GM23248 (cell line): ENCODE results near the gene ADAM10. TPM values are rescaled to one million over a fixed set of nuclear protein-coding genes. Genes with fewer than 3 reads are reported as not detected.

Source experiments
- DNase-seq: peaks from one replicate; pipeline ENCODE4 v3.0.0-alpha.2; 2015
- H2AFZ ChIP-seq: fragments of 200-600 bp; sonication (generic); 2 replicates; pipeline ENCODE4 v1.6.1; 2016; ENCODE audit warnings: antibody characterized with exemption
- H3F3A ChIP-seq: fragments of 200-600 bp; sonication (generic); 2 replicates; pipeline ENCODE4 v1.6.1; 2016; ENCODE audit warnings: mild to moderate bottlenecking, antibody characterized with exemption, mixed run types; ENCODE audit not compliant: insufficient read depth
- H3K27ac ChIP-seq: fragments of 200-600 bp; sonication (generic); 2 replicates; pipeline ENCODE4 v1.5.1; 2016; ENCODE audit warnings: mild to moderate bottlenecking
- H3K27me3 ChIP-seq: fragments of 200-600 bp; sonication (generic); replicated peaks from 2 replicates; pipeline ENCODE4 v1.6.1; 2016; ENCODE audit warnings: mild to moderate bottlenecking; ENCODE audit not compliant: insufficient read depth
- H3K36me3 ChIP-seq: fragments of 200-600 bp; sonication (generic); 2 replicates; pipeline ENCODE4 v1.6.1; 2016; ENCODE audit warnings: low read depth, mild to moderate bottlenecking
- H3K4me1 ChIP-seq: fragments of 200-600 bp; sonication (generic); 2 replicates; pipeline ENCODE4 v1.6.1; 2016; ENCODE audit warnings: mild to moderate bottlenecking; ENCODE audit not compliant: insufficient read depth
- H3K4me2 ChIP-seq: fragments of 200-600 bp; sonication (generic); one replicate; pipeline ENCODE4 v1.6.1; 2016; ENCODE audit warnings: mild to moderate bottlenecking; ENCODE audit not compliant: unreplicated experiment
- H3K4me3 ChIP-seq: fragments of 200-600 bp; sonication (generic); 2 replicates; pipeline ENCODE4 v1.5.1; 2016; ENCODE audit warnings: mild to moderate bottlenecking
- H3K79me2 ChIP-seq: fragments of 200-600 bp; sonication (generic); 2 replicates; pipeline ENCODE4 v1.6.1; 2016; ENCODE audit warnings: mild to moderate bottlenecking; ENCODE audit not compliant: insufficient read depth
- H3K9ac ChIP-seq: fragments of 200-600 bp; sonication (generic); 2 replicates; pipeline ENCODE4 v1.6.1; 2016; ENCODE audit warnings: mild to moderate bottlenecking
- H3K9me2 ChIP-seq: fragments of 200-600 bp; sonication (generic); 2 replicates; pipeline ENCODE4 v1.6.1; 2016; ENCODE audit warnings: mixed run types, mild to moderate bottlenecking, moderate library complexity; ENCODE audit not compliant: insufficient read depth
- H3K9me3 ChIP-seq: fragments of 200-600 bp; sonication (generic); one replicate; pipeline ENCODE4 v1.6.1; 2017; ENCODE audit warnings: low read depth
- H4K20me1 ChIP-seq: fragments of 200-600 bp; sonication (generic); 2 replicates; pipeline ENCODE4 v1.6.0; 2016; ENCODE audit not compliant: insufficient read depth
- EZH2 ChIP-seq: fragments of 200-600 bp; sonication (generic); IDR thresholded peaks from 2 replicates; pipeline ENCODE4 v1.6.1; 2018; ENCODE audit warnings: antibody characterized with exemption, mild to moderate bottlenecking; ENCODE audit not compliant: insufficient read depth, poor library complexity, severe bottlenecking
- EZH2phosphoT487 ChIP-seq: fragments of 200-600 bp; sonication (generic); IDR thresholded peaks from 2 replicates; pipeline ENCODE4 v1.6.1; 2018; ENCODE audit warnings: antibody characterized with exemption, moderate library complexity, mild to moderate bottlenecking, low read depth; ENCODE audit not compliant: insufficient read depth
- WGBS, 2 experiments: methylation state at CpG; one replicate each; pipeline ENCODE4 v1.1.6; 2015 to 2017; ENCODE audit warnings: low lambda C conversion rate in 2 of 2, low coverage in 1 of 2; ENCODE audit errors: missing lambda C conversion rate in 2 of 2; 5-methylcytosine and 5-hydroxymethylcytosine counted together
- in situ Hi-C: fragments of 300-500 bp; cut with MboI; formaldehyde crosslinking; loops from 2 replicates; pipeline ENCODE4 v1.15.0; 2020
- polyA plus RNA-seq: library from polyadenylated mRNA; unstranded; fragments of >200 nt; fragmentation: Nextera tagmentation; extraction: Ambion mirVana; gene quantifications from 2 replicates; pipeline ENCODE4 v1.2.1, GENCODE V29; 2016
- total RNA-seq: library from RNA; depleted of rRNA; stranded (reverse); fragments of >200 nt; shearing (Covaris generic); gene quantifications from 2 replicates; pipeline ENCODE4 v1.2.3, GENCODE V29; 2014

The ADAM10 gene
- total and polyA plus RNA-seq, 2 experiments from 2014 or later = 171 to 190 TPM

DNA sequence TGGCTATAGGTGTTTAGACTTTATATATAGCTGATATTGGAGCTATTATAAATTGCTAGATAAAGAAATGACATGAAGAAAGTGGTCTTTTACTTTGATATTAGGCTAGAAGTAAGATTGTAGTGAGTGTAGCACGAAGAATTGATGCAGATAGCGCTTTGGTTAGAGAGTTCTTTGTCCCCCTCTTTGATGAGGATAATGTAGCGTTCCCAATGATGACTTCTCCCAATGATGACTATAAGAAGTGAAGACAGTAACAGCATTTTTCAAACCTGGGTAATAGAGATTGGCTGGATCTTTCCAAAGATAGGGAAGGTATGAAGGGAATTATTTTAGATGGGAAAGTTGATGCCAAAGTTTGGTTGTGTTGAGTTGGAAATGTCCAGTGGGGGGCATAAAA lies 25.9 kb upstream of the ADAM10 start:
- Histone ChIP-seq H3K9me3 (no peaks in the 10 kb centered on the region), H3K27me3 (no peaks in the 10 kb centered on the region), H2AFZ (no peak overlapping the region), H3F3A (peaks cover 9% of the 10 kb centered on the region), H3K4me2 (peak overlapping the region; percentile 44), H3K27ac (no peak overlapping the region), H3K9me2 (no peaks in the 10 kb centered on the region), H3K36me3 (0 out of 2 replicates have a peak, but pooled peaks cover 2% of the 10 kb centered on the region), H3K79me2 (peaks cover 89% of the 10 kb centered on the region), H3K9ac (no peak overlapping the region), H3K4me3 (no peak overlapping the region), H4K20me1 (no peaks in the 10 kb centered on the region), H3K4me1 (peaks cover 22% of the 10 kb centered on the region)
- TF ChIP-seq EZH2phosphoT487 (no peak), EZH2 (no peak)
- WGBS, 2 experiments = 94 to 96% methylated on average over 3 of the region's 3 CpGs
- no peak for DNase-seq
- in situ Hi-C loops = no loop called here

GRCh38 chr15:58773024-58773423 lies 23.5 kb upstream of the ADAM10 start:
- Histone ChIP-seq H3K4me1 (peaks cover 27% of the 10 kb centered on the region), H3K79me2 (peaks cover 69% of the 10 kb centered on the region), H3K4me3 (peak overlapping the region; percentile 86), H3K9me2 (no peaks in the 10 kb centered on the region), H3K27ac (peak overlapping the region; percentile 78), H3K27me3 (no peaks in the 10 kb centered on the region), H3K9ac (peak overlapping the region; percentile 85), H3K36me3 (no peaks in the 10 kb centered on the region), H3F3A (peaks cover 15% of the 10 kb centered on the region), H2AFZ (peak overlapping the region; percentile 85), H3K4me2 (peak overlapping the region; percentile 92), H3K9me3 (no peaks in the 10 kb centered on the region), H4K20me1 (no peaks in the 10 kb centered on the region)
- peak; percentile 35 for DNase-seq
- WGBS, 2 experiments = 38 to 45% methylated on average over 4 of the region's 4 CpGs
- in situ Hi-C loops = no loop called here
- no peak for TF ChIP-seq EZH2phosphoT487

GRCh38 chr15:58771621-58772250 lies 22.2 kb upstream of the ADAM10 start:
- TF ChIP-seq EZH2phosphoT487 (no peak), EZH2 (no peak)
- Histone ChIP-seq H4K20me1 (no peaks in the 10 kb centered on the region), H3K27ac (peak overlapping the region; percentile 78), H3K36me3 (no peaks in the 10 kb centered on the region), H3K4me3 (peak overlapping the region; percentile 86), H2AFZ (peak overlapping the region; percentile 85), H3F3A (peaks cover 15% of the 10 kb centered on the region), H3K9me2 (no peaks in the 10 kb centered on the region), H3K9me3 (no peaks in the 10 kb centered on the region), H3K4me1 (peaks cover 27% of the 10 kb centered on the region), H3K27me3 (no peaks in the 10 kb centered on the region), H3K79me2 (peaks cover 56% of the 10 kb centered on the region), H3K4me2 (peak overlapping the region; percentile 92), H3K9ac (peak overlapping the region; percentile 85)
- in situ Hi-C loops = no loop called here
- DNase-seq = peak; percentile 58
- WGBS, 2 experiments = 1 to 2% methylated on average over 35 to 39 of the region's 40 CpGs

GRCh38 chr15:58770857-58771620 lies 21.5 kb upstream of the ADAM10 start, which contains the start of gene MINDY2:
Gene MINDY2, plus strand, starts transcription at chr15:58771302. Its CDS starts 94 bp downstream, at chr15:58771396.
- H3K4me3 ChIP-seq = peak within 1 kb of the TSS; percentile 86
- peak within 1 kb of the TSS; percentile 85 for H2AFZ ChIP-seq
- no peaks in the 10 kb centered on the region for H3K9me3 ChIP-seq
- H3K4me2 ChIP-seq = peak within 1 kb of the TSS; percentile 92
- peak within 1 kb of the TSS; percentile 85 for H3K9ac ChIP-seq
- no peaks in the 10 kb centered on the region for H3K27me3 ChIP-seq
- peaks cover 27% of the 10 kb centered on the region for H3K4me1 ChIP-seq
- peaks cover 49% of the 10 kb centered on the region for H3K79me2 ChIP-seq
- H3K36me3 ChIP-seq = no peaks in the 10 kb centered on the region
- H4K20me1 ChIP-seq = no peaks in the 10 kb centered on the region
- TF ChIP-seq EZH2phosphoT487 (no peak), EZH2 (no peak)
- peak within 1 kb of the TSS; percentile 92 for H3K27ac ChIP-seq
- H3K9me2 ChIP-seq = no peaks in the 10 kb centered on the region
- whole genome bisulfite sequencing, 2 experiments = 1% methylated on average over 60 of the region's 75 CpGs
- in situ Hi-C loops = no loop called here
- peaks cover 15% of the 10 kb centered on the region for H3F3A ChIP-seq
- peak; percentile 100 for DNase-seq
